Neural progenitor cell (in vitro differentiated cells): ENCODE data around the gene NETO2.

Experiments used
- CTCF ChIP-seq: fragments of 200-600 bp; sonication (generic); IDR thresholded peaks from 2 replicates; pipeline ENCODE4 v1.5.1; 2017; ENCODE audit warnings: antibody characterized with exemption, mild to moderate bottlenecking
- EZH2phosphoT487 ChIP-seq: fragments of 200-600 bp; sonication (generic); IDR thresholded peaks from 2 replicates; pipeline ENCODE4 v1.6.1; 2017; ENCODE audit warnings: antibody characterized with exemption

- TF ChIP-seq CTCF (no peak), EZH2phosphoT487 (no peak)
Measured at GRCh38 chr16:47096297-47096696, 47.4 kb downstream of the NETO2 start.
